NCI-H345 treated with DMSO at 0.1 percent for 48 hours (cell line): ENCODE measurements around the gene RALGAPA2.

ENCODE experiments used
- DNase-seq: peaks from one replicate; lab custom pipeline; 2025; ENCODE audit not compliant: unreplicated experiment; lab: John Stamatoyannopoulos, UW

Gene RALGAPA2

DNA sequence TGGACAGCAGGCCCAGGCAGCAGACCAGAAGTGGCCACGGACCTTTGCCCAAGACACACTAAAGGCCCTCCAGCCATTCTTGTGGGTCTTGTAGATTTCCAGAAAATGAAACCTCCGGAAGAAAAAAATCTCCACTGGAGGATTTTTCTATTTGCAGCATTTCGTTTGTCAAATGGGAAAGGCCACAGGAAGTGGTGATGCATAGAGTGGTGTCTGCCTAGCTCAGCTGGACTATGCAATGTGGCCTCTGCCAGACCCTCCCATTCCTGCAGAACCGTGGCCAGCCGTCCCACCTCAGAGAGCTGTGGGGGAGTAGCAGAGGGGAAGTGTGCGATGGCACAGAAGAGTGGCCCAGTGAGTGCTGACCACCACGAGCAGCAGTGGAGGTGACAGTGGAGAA lies 368.5 kb downstream of the RALGAPA2 start:
- no peak for DNase-seq
